ENCODE measurements around the gene PPP1R1B. TPM values are rescaled to one million over a fixed set of nuclear protein-coding genes. Genes with fewer than 3 reads are reported as not detected.

PPP1R1B gene
- total and polyA plus RNA-seq, 2 of the 4 experiments (the other 2 are of a cell fraction): not detected

- no peaks in the 10 kb centered on the region for H3K4me1 ChIP-seq (ENCODE audit: control insufficient read depth, insufficient read depth, low read length)
- dilution Hi-C loops (cut with HindIII; ENCODE audit: low sequenced_read_pairs, unreplicated experiment) (no loop called here), in situ Hi-C loops (cut with MboI; ENCODE audit: low sequenced_read_pairs) (no loop called here), intact Hi-C loops (cut with micrococcal nuclease) (no loop called here)
- H3K4me2 ChIP-seq (ENCODE audit: low read depth, low read length): no peak overlapping the region
- DNase-seq (no peak), ATAC-seq (ENCODE audit: low read depth) (no peak)
- H2AK9ac ChIP-seq (replicated peaks; ENCODE audit: low read depth, low read length, poor library complexity): no peak overlapping the region
- H4K20me1 ChIP-seq (ENCODE audit: insufficient read depth, low read length): peaks cover 5% of the 10 kb centered on the region; the same call in 1 of the 2 replicates
- H4K5ac ChIP-seq (ENCODE audit: low read depth, low read length): no peak overlapping the region
- H2BK15ac ChIP-seq (ENCODE audit: low read depth, low read length): no peak overlapping the region
- no peak overlapping the region for H2BK120ac ChIP-seq (ENCODE audit: low read depth, low read length)
- H2AFZ ChIP-seq (replicated peaks; ENCODE audit: low read length, poor library complexity): no peak overlapping the region
- no peak overlapping the region for H3K56ac ChIP-seq (ENCODE audit: extremely low read depth, insufficient read depth, low read length)
- no TSS peak for BruUV-seq (replicated peaks)
- TF ChIP-seq RFX5 (IDR thresholded peaks at IDR 0.05; ENCODE audit: low read depth, low read length): no peak
- TF ChIP-seq MAZ (IDR thresholded peaks at IDR 0.05; ENCODE audit: borderline replicate concordance, low read depth, low read length): no peak
- no peak for TF ChIP-seq CHD1 (IDR thresholded peaks at IDR 0.05; ENCODE audit: low read depth, low read length)
- TF ChIP-seq NFE2L2 (IDR thresholded peaks at IDR 0.05; ENCODE audit: low read depth, low read length): no peak
- no peak for TF ChIP-seq CTCF (conservative IDR thresholded peaks at IDR 0.05; ENCODE audit: low read depth, low read length)
- H3K9me3 ChIP-seq (ENCODE audit: control insufficient read depth, insufficient read depth, low read length): no peaks in the 10 kb centered on the region
- no peak overlapping the region for H3K18ac ChIP-seq (ENCODE audit: low read depth, low read length)
- H3K4me3 ChIP-seq (ENCODE audit: insufficient read depth, low read depth, low read length): no peak overlapping the region
- H4K8ac ChIP-seq (ENCODE audit: low read depth in 2 of 2, low read length in 2 of 2): no peak overlapping the region
- H3K27ac ChIP-seq (ENCODE audit: insufficient read depth, low read length): no peak overlapping the region
- POLR2A ChIA-PET (ENCODE audit: unreplicated experiment): no interaction called here
- no peak overlapping the region for H3K14ac ChIP-seq (replicated peaks; ENCODE audit: low read depth, low read length)
- no peak overlapping the region for H3K23ac ChIP-seq (ENCODE audit: low read depth, low read length)
- no peak overlapping the region for H4K91ac ChIP-seq (ENCODE audit: insufficient read depth, low read depth, low read length)
- H2BK20ac ChIP-seq (ENCODE audit: low read depth, low read length): no peak overlapping the region
- CTCF ChIA-PET: interaction anchor here (1.3 kb wide), 1 partner anchor 9 kb away, joined by 3 read pairs; no protein-coding TSS in a partner anchor
- WGBS, 2 experiments (ENCODE audit: extremely low coverage in 2 of 2, insufficient read length in 1 of 2): no CpG with 5 or more reads among the region's 22 CpGs
- H3K27me3 ChIP-seq (ENCODE audit: control insufficient read depth, insufficient read depth, low read length): peaks cover 74% of the 10 kb centered on the region
- H3K79me1 ChIP-seq (ENCODE audit: low read depth in 1 of 2, low read length in 2 of 2): no peaks in the 10 kb centered on the region
- no peak overlapping the region for H2BK5ac ChIP-seq (ENCODE audit: low read depth, low read length, poor library complexity, severe bottlenecking)
- H3K36me3 ChIP-seq (ENCODE audit: control insufficient read depth, insufficient read depth, low read length): no peaks in the 10 kb centered on the region
- no peak overlapping the region for H3K4ac ChIP-seq (ENCODE audit: low read depth, low read length)
- no peak overlapping the region for H3K9ac ChIP-seq (ENCODE audit: low read depth, low read length)
- no peak overlapping the region for H2AK5ac ChIP-seq (ENCODE audit: low read depth, low read length)
- H3K9me1 ChIP-seq (ENCODE audit: insufficient read depth, low read length): no peaks in the 10 kb centered on the region
These were observed 14.4 kb upstream of the PPP1R1B start for GRCh38 chr17:39612291-39612894.
